Stimulated activated CD4-positive, alpha-beta T cell treated with anti-CD3 and anti-CD28 coated beads, Interleukin-1b, Interleukin-23, amount 100 ng/mL, for 48 hours (primary cell): ENCODE data around the gene WHRN.

ENCODE experiments used
- DNase-seq: peaks from one replicate; pipeline ENCODE4 v3.0.0-alpha.2; 2020

Gene WHRN

DNA sequence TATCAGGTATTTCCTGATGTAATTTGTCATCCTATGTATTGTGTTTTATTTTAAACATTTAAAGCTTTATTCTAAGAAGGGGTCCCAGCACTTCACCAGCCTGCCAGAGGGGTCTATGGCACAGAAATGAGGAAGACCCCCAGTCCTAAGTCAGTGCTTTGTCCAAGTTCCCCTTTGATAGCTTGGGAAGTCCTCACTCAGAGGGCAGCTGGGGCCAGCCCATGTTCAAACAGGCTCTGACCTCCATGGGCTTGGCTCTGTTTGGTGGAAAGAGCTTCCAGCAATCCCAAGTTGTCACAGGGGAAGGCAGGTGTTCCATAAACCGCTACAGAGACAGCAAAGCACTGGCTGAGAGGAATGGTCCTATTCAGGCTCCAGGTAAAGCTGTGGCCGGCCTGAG lies 90.9 kb downstream of the WHRN start:
- no peak for DNase-seq

DNA sequence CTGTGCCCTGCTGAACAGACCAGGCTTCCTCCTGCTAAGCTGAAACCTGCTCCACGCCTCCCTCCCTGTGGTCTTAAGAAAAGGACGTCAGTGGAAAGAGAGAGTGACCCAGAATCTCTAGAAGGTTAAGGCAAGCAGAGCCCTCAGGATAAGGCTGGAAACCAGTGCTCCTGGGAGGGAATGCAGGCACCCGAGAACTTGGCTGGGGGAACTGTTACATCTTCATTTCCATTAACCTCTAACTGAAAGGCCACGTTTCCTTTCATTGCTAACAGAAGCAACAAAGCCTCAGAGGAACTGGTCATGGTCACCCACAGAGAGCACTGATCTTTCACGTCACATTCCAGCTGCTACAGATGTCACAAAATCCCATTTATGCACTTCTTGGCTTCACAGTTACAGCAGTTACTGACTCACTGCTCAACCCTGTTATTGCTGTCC lies 91.4 kb downstream of the WHRN start:
- no peak for DNase-seq

DNA sequence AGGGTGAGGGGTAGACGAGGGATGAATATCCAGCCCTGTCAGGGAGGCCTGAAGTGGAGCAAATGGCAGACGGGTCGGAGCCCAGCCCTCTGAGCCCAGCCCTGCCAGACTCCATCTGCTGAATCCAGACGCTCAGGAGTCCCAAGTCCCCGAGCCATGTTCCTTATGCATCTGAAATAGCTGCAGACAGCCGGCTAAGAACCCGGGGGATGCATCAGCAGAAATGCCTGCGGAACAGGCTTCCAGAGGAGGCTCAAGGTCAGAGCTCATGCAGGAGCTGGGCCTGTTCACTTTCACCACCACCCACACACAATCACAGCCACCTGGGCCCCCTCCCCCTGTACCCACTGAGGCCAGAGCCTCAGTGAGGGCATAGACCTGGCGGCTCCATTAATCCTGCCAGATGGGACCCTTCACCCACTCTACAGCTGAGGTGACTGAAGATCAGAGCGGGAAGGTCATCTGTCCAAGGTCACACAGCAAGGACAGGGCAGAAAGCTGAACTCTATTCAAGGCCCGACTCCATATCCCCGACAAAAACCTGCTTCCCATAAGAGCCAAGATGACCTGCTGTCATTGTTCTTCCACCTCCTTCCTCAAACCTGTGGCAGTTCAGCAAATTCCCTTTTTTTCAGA lies 93.1 kb downstream of the WHRN start:
- DNase-seq = no peak

DNA sequence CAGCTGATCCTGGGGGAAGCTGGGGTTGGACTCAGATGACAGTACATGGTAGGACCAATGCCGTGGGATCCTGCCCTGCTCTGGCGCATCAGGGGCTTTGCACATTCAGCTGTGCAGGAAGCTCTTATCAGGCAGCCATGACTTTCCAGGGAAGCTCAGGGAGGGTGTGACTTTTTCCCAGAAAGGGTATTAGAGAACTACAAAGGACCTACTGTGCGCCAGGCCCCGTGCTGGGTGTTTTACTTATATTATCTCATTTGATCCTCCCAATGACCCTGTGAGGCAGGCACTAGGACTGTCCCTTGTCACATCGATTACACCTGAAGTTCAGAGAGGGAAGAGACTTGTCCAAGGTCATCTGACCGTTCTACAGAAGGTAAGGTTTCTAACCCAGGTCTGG lies 93.8 kb downstream of the WHRN start:
- DNase-seq = no peak

DNA sequence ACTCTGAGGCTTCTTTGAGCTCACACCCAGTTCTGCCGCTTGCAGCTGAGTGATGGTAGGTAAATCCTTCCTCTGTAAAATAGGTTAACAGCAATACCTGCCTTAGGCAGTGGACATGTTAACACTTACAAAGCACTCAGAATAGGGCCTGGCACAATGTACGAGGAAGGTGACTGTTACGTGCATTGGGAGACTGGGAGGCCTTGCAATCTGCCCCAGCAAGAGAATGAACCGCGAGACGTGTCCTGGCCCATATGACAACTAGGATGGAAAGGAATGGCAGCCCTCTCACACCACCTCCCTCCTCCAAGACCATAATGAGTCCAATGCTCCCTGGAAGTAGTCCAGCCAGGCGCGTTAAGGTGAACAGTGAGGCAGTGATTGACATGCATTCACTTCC lies 94.4 kb downstream of the WHRN start:
- DNase-seq = no peak

DNA sequence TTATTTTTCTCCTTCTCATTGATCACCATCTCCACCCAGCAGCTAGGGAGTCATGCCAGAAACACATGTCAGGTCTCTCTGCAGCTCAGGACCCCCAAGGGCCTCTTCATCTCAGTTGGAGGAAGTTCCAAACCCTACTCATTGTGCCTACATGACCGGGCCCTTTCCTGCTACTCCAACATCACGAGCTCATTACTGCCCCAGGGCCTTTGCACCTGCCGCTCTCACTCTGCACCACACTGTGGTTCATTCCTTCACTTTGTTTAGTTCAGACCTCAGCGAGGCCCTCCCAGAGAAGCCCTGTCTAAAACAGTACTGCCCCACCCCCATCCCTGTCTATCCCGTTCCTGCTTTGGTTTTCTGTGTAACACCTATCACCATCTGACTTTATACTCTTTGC lies 95.4 kb downstream of the WHRN start:
- DNase-seq = no peak

DNA sequence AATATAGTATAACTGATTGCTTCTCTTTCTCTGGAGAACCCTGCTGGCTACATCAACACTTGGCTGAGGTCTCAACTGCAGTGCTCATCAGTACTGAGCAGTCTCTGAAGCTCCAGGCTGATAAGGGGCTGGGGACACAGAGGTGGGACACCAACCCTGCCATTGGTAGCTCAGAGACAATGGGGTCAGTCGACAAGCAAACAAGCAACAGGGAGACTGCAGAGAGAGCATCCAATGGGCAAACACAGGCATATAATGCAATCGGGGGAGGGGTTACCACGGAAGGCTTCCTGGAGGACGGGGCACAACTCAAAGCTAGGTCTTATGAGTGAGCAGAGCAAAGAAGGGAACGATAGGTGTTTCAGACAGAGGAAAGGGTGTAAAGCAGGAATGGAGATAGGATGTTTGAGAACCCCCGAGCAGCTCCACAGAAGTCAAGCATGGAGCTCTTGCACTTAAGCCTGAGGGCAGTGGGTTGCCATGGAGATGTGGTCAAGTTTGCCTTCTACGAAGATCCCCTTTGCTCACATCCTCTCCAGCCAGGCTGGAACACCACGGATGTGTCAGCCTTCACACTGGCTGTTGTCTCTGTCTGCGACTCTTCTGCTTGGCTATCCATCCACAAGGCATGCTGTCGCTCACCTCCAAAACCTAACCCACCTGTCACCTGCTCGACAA lies 96.0 kb downstream of the WHRN start:
- no peak for DNase-seq

DNA sequence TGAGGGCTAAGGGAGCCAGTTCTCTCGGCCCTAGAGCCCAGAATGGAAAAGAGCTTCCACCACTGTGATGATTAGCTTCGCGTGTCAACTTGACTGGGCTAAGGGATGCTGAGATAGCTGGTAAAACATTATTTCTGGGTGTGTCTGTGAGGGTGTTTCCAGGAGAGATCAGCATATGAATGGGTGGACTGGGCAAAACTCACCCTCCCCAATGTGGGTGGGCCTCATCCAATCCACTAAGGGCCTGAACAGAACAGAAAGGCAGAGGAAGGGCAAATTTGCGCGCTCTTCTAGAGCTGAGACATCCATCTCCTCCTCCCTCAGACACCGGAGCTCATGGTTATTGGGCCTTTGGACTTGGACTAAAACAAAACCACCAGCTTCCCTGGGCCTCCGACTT lies 96.6 kb downstream of the WHRN start:
- DNase-seq = no peak

DNA sequence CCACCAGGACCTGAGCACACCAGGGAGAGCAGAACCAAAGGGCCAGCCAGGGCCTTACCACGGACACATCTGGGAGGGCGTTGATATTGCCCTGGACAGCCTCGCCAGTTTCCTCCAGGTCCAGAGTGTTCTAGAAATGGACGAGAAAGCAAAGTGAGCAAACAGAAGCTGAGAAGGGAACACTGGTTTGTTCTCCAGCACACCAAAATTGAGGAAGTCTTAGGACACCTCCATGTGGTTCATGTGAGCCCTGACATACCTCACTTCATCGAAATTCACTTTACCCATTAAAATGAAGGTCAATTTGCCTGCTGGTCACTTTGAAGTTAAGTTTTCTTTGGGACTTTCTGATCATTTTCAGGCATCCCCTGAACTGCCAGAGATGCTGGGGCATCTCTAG lies 97.4 kb downstream of the WHRN start:
- no peak for DNase-seq

DNA sequence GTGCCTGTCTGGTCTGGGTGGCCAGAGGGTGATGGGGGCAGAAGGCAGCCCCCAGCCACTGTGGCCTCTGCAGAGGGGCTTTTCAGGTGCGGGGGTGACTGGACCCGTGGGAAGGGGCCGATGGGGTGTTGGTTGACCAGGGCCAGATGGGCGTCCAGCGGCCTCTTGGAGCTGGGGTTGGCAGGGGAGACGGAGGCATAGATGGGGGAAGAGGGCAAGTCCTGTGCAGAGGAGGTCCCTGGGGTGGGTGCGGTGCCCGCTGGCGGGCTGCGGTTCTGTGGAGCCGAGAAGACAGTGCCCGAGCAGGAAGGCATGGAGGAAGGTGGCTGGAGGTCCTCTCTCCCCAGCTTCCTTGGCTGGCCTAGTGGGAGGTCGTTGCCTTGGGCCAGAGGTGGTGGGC lies 98.8 kb downstream of the WHRN start:
- no peak for DNase-seq

DNA sequence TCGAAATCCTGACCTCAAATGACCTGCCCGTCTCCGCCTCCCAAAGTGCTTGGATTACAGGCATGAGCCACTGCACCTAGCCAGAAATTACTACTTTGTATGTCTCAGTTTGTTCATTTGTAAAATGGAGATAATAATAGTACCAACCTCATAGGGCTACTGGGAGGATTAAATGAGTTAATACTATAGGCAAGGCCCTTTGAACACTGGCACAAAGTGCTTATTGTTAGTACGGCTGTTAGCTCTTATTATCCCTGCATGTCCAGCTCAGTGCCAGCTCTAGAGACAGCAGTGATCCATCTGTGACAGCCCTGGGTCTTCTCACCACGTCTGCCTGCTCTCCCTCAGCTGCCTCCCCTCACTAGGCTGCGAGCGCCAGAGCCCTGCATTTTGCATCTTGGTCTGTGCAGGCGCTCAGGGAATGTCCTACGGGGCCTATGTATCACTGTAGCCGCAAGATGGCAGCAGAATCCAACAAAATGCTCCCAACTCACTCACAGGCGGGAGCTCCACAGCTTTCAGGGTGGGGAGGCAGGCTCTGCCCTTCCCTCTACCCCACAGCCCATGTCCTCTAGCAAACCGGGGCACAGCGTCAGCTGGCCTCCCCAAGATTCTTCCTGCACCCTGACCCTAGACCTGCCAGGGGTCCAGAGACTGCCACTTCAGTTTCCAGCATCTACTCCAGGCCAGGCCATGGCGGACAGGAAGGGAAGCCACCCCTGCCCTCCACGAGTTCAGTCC lies 99.8 kb downstream of the WHRN start:
- DNase-seq = peak; percentile 77

DNA sequence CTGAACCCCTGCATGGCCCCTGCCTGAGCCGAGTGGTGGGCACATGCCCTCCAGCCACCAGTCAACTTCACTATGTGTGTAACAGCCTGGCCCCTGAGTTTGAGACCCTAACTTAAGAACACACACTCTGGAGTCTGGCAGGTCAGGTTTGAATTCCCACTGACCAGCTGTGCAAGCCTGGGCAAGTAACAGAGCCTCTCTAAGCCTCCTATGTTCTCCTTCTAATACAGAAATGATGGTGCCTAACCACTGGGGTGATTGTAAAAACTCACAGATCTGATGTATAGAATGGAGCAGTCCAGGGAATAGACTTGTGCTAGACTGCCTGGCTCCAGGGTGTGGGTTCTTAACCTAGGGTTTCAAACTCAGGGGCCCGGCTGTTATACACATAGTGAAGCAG lies 100.7 kb downstream of the WHRN start:
- no peak for DNase-seq

DNA sequence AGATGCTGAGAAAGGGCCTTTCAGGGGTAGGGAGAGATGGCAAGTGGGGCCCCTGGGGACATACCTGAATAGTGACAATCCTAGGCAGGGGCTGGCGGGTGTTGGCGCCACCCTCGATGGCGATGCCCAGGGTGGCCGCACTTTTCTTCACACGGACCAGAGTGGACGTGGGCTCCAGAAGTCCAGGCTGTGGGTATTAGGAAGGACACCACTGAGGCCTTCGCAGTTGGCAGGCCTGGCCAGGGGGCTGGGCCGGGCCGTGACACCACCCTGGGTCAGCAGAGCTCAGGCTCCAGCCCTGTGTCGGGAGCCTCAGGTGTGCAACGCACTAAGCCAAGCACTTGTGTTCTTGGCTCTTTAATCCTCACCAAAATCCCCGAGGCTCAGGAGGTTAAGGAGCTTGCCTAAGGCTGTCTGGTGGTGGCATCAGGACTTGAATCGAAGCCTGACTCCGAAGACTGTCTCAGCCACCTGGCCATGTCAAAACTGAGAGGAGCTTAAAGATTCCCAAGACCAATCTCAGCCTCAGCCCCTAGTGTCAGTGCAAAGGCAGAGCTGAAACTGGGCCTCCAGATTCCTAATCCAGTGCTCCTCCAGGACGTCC lies 102.0 kb downstream of the WHRN start:
- no peak for DNase-seq

DNA sequence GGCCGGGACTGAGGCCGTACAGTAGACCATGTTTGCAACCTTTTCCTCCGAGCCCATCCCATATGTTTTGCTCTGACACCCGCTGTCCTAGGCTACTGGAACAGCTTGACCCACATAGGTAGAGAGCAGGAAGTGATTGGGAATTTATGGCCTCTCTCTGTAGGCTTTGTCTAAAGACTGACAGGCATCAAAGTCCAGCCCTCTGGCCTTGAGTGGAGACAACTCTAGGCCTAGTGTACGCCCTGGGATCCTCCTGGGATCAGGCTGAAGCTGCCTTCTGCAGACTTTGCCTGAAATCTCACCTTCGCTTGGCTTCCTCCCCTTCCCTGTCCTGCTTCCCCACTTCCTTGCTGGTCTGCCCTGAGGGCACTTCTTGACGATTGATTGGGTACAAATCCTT lies 103.9 kb downstream of the WHRN start:
- DNase-seq = no peak

DNA sequence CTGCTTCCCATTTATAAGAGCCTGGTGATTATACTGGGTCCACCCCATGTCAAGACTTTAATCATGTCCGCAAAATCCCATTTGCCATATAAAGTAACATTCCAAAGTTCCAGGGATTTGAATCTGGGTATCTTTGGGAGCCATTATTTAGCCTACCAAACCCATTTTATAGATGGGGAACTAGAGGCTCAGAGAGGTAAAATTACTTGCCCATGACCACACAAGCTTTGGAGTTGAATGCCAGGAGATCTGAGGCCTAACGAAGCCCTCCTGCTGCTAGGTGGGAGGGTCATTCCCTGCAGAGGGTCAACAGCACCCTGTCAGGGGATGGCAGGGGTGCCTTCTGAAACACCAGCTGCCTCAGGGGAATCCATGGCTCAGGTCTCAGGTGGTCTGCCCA lies 104.5 kb downstream of the WHRN start:
- no peak for DNase-seq

DNA sequence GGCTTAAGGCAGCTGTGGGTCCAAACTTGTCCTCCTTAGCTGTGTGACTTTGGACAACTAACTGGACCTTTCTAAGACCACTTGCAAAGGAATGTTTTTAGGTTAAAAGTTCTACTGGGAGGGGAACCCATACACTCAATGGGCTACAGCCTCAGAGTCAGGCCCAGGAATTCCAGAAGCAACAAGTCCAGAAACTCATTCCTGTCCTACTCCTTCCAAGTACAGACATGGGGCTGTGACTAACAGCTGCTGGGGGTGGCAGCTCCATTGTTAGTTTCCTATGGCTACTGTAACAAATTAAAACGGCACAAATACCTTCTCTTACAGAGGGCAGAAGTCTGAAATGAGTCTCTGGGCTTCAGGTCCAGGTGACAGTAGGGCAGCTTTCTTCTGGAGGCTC lies 105.1 kb downstream of the WHRN start:
- no peak for DNase-seq

DNA sequence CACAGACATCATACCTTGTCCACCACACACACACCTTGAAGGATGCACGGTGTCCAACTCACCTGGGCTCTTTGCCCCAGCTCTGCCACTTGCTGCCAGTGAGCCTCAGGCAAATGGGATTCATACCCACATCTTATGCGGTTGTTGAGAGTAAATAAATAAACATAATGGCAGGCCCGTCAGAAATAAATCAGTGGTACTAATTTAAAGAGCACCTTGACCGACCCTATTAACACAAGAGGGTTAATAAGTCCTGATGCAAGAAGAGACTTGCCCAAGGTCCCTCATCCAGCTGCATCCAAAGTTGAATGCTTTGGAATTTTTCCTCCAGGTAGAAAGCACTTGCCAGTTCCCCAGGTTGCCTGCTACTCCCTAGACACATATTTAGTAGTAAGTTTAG lies 105.9 kb downstream of the WHRN start:
- DNase-seq = no peak

DNA sequence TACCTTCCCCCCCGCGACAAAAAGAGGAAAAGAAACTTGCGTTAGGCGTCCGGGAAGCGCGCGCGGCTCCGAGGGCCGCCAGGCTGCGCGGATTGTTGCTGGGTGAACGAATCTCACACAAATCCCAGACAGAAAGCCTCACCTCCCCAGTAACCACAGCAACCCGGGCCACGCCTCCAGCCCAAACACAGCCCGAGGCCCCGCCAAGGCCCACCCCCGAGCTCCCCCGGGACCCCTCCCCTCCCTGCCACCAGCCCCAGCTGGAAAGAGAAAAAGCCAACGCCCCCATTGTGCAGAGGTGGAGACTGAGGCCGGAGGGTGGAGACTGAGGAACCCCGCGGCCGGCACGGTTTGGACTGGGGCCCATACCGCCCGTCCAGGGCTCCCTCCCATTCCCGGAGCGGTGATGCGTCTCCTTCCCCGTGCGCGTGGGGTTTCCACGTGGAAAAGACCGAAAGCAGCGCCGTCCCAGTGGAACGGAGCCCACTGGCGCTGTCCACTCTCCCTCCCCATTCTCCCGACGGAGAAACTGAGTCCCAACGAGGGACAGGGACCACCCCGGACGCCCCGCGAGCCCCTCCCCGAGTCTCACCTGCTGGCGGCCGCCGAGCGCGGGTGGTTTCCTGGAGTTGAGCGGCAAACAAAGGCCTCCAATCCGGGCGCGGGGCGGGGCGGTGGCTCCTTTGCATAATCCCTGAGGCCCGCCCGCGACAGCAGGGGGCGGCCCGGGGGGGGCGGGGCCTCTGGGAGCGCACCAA lies 107.2 kb downstream of the WHRN start:
- DNase-seq = peak; percentile 94

DNA sequence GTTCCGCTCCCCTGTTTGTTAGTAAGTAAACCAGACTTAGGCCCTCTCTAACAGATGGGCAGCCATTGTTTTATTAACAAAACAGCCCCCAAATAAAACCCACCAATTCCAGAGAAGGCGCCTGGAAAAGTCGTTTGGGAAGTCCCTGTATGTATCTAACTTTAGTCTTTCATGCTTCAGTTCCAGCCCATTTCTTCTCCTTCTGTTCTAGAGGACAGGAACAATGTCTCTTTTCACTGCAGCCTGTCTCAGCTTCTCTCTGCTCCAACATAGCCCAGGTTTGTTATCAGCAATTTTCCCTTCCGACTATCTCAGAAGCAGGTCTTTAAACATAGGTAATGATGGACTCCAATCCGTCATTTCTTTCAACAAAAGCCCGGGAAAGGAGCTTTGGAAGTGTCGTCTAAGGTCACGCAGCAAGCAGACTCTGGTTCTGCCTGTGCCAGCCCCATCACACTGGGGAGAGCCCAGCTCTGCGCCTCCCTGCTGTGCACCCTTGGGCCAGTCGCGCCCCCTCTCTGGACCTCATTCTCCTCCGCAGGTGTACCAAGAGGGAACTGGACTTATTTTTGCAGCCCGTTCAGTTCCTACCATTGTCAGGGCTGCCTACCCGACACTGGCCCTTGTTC lies 107.9 kb downstream of the WHRN start:
- no peak for DNase-seq

DNA sequence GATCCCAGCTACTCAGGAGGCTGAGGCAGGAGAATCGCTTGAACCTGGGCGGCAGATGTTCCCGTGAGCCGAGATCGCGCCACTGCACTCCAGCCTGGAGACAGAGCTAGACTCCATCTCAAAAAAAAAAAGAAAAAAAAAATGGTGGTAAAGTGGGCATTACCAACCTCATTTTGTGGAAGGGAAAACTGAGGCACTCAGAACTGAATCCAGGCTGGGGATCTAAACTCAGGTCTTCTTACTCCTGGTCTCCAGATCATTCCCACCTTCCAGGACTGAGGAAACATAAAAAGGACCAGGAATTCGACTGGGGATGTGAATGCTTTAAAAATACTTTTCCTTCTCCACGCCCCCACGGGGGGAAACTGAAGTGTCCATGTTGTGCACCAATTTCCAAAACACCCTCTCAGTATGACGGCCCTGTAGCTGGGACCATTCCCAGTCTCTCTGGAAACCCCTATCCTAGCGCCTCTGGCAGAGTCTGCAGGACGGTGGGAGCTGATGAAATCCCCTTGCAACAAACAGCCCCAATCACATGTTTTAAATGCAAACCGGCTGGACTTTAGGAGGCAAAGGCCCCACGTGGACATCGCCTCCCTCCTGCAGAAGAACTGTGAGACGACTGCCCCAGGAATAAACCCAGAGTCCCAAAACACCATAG lies 108.6 kb downstream of the WHRN start:
- DNase-seq = no peak

DNA sequence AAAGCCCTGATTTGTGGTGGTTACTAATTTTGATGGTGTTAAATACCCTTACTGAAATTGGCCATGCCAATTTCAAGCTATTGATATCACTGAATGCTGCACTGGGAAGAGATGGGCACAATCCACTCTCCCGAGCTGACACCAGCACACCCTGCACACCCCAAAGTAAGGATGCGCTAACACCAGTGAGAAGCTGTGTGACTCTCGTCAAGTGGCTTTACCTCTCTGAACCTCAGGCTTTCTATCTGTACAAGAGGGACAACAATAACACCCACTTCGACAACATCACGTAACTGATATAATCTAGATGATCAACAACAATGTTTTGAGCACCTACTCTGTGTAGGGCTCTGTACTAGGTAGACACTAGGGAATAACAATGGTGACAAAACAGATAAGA lies 109.5 kb downstream of the WHRN start:
- no peak for DNase-seq

DNA sequence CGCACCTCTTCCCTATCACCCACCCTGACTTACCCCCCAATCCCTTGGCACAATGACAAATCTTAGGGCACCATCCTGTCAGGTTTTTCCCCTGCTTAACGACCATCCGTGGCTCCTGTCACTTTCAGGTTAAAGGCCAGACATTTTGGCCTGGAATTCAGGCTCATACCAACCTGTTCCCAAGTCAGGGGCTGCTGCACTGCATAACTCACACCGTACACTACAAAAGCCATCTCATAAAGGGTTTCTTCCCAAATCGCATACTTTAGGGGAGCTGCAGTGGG lies 110.0 kb downstream of the WHRN start:
- no peak for DNase-seq
